ENCODE measurements around the gene ATCAY. TPM values are rescaled to one million over a fixed set of nuclear protein-coding genes. Genes with fewer than 3 reads are reported as not detected.

Gene ATCAY
- total RNA-seq (2012; rRNA removed) (0.28 and 0.36 TPM in 2 replicates), polyA plus RNA-seq (2012; rRNA removed) (0.19 and 0.31 TPM in 2 replicates), Bru-seq, nascent RNA (percentile 6 among the genes with signal in this experiment), BruChase-seq, experiment 1, labeled RNA remaining after a 6-hour chase (percentile 13 among the genes with signal in this experiment), BruChase-seq, experiment 2, labeled RNA remaining after a 2-hour chase (percentile 12 among the genes with signal in this experiment)
- polyA plus RNA-seq (2012; cell fraction: cytosol; rRNA removed): 0.12 and 0.15 TPM in 2 replicates
- 0.10 and 0.19 TPM in 2 replicates for polyA plus RNA-seq (2012; cell fraction: nucleus; rRNA removed; ENCODE audit: low replicate concordance)
- long read RNA-seq, partial matches to known transcripts: 0 of 1 reads
- long read RNA-seq, other reads (novel, unspliced or antisense): 1 of 1 reads

GRCh38 chr19:3880471-3881271, at the start of gene ATCAY:
TSS of gene ATCAY (plus strand) at chr19:3880685. CDS start at chr19:3885768, 5,083 bp downstream.
- H3K36me3 ChIP-seq (ENCODE audit: control insufficient read depth, insufficient read depth, low read length): no peaks in the 10 kb centered on the region
- ChIA-PET CTCF (interaction anchor here (0.7 kb wide), 1 partner anchor 545 kb away, joined by 6 read pairs; no protein-coding TSS in a partner anchor), POLR2A (ENCODE audit: unreplicated experiment) (no interaction called here)
- no peak within 1 kb of the TSS for H2AK5ac ChIP-seq (ENCODE audit: low read depth, low read length)
- in situ Hi-C loops (cut with MboI; ENCODE audit: low sequenced_read_pairs) (no loop called here), dilution Hi-C loops (cut with HindIII; ENCODE audit: low sequenced_read_pairs, unreplicated experiment) (no loop called here), intact Hi-C loops (cut with micrococcal nuclease) (no loop called here)
- H4K20me1 ChIP-seq (ENCODE audit: insufficient read depth, low read length): peaks cover 3% of the 10 kb centered on the region; the same call in 1 of the 2 replicates
- H3K27ac ChIP-seq (ENCODE audit: insufficient read depth, low read length): no peak within 1 kb of the TSS
- H2BK5ac ChIP-seq (ENCODE audit: low read depth, low read length, poor library complexity, severe bottlenecking): no peak within 1 kb of the TSS
- H3K9ac ChIP-seq (ENCODE audit: low read depth, low read length): no peak within 1 kb of the TSS
- H4K8ac ChIP-seq (ENCODE audit: low read depth in 2 of 2, low read length in 2 of 2): no peak within 1 kb of the TSS
- no peak within 1 kb of the TSS; the same call in 1 of the 2 replicates for H3K23ac ChIP-seq (ENCODE audit: low read depth, low read length)
- no peak within 1 kb of the TSS for H3K14ac ChIP-seq (replicated peaks; ENCODE audit: low read depth, low read length)
- BruUV-seq (replicated peaks): no TSS peak
- peak within 1 kb of the TSS; percentile 71 for H2AFZ ChIP-seq (replicated peaks; ENCODE audit: low read length, poor library complexity)
- H2BK20ac ChIP-seq (ENCODE audit: low read depth, low read length): no peak within 1 kb of the TSS
- H3K27me3 ChIP-seq (ENCODE audit: control insufficient read depth, insufficient read depth, low read length): peaks cover 31% of the 10 kb centered on the region
- ATAC-seq (ENCODE audit: low read depth) (peak; percentile 50), DNase-seq (no peak)
- H3K9me1 ChIP-seq (ENCODE audit: insufficient read depth, low read length): no peaks in the 10 kb centered on the region
- WGBS, 2 experiments (ENCODE audit: extremely low coverage in 2 of 2, insufficient read length in 1 of 2): 3% methylated on average over 15 of the region's 49 CpGs; no CpG with 5 or more reads in 1 of the 2 experiments
- no peak within 1 kb of the TSS for H3K56ac ChIP-seq (ENCODE audit: extremely low read depth, insufficient read depth, low read length)
- no peak within 1 kb of the TSS for H2BK15ac ChIP-seq (ENCODE audit: low read depth, low read length)
- no peak within 1 kb of the TSS for H4K91ac ChIP-seq (ENCODE audit: insufficient read depth, low read depth, low read length)
- no peak within 1 kb of the TSS for H3K4me3 ChIP-seq (ENCODE audit: insufficient read depth, low read depth, low read length)
- peaks cover 3% of the 10 kb centered on the region; the same call in 1 of the 2 replicates for H3K9me3 ChIP-seq (ENCODE audit: control insufficient read depth, insufficient read depth, low read length)
- no peak within 1 kb of the TSS for H2AK9ac ChIP-seq (replicated peaks; ENCODE audit: low read depth, low read length, poor library complexity)
- no peak within 1 kb of the TSS for H2BK120ac ChIP-seq (ENCODE audit: low read depth, low read length)
- H3K79me1 ChIP-seq (ENCODE audit: low read depth in 1 of 2, low read length in 2 of 2): no peaks in the 10 kb centered on the region
- no peaks in the 10 kb centered on the region for H3K4me1 ChIP-seq (ENCODE audit: control insufficient read depth, insufficient read depth, low read length)
- H3K4ac ChIP-seq (ENCODE audit: low read depth, low read length): no peak within 1 kb of the TSS
- H4K5ac ChIP-seq (ENCODE audit: low read depth, low read length): no peak within 1 kb of the TSS
- no peak within 1 kb of the TSS; the same call in 1 of the 2 replicates for H3K4me2 ChIP-seq (ENCODE audit: low read depth, low read length)
- H3K18ac ChIP-seq (ENCODE audit: low read depth, low read length): no peak within 1 kb of the TSS
- no peak for TF ChIP-seq ELK1 (IDR thresholded peaks at IDR 0.05; ENCODE audit: borderline replicate concordance, low read depth, low read length)
- TF ChIP-seq RFX5 (IDR thresholded peaks at IDR 0.05; ENCODE audit: low read depth, low read length): no peak
- TF ChIP-seq BHLHE40 (IDR thresholded peaks at IDR 0.05; ENCODE audit: low read depth, low read length): no peak
- TF ChIP-seq POLR2A (IDR thresholded peaks at IDR 0.05; ENCODE audit: low read depth, low read length): no peak
- TF ChIP-seq CTCF (conservative IDR thresholded peaks at IDR 0.05; ENCODE audit: low read depth, low read length): no peak
- TF ChIP-seq CEBPB (IDR thresholded peaks at IDR 0.05; ENCODE audit: low read depth, low read length): no peak
- no peak for TF ChIP-seq RAD21 (IDR thresholded peaks at IDR 0.05; ENCODE audit: low read length)
- no peak for TF ChIP-seq CHD1 (IDR thresholded peaks at IDR 0.05; ENCODE audit: low read depth, low read length)
- no peak for TF ChIP-seq MXI1 (IDR thresholded peaks at IDR 0.05; ENCODE audit: borderline replicate concordance, low read depth, low read length)
- TF ChIP-seq RCOR1 (IDR thresholded peaks at IDR 0.05; ENCODE audit: insufficient replicate concordance, low read length): no peak
- TF ChIP-seq MAFK (IDR thresholded peaks at IDR 0.05; ENCODE audit: low read depth, low read length): no peak
- TF ChIP-seq NFE2L2 (IDR thresholded peaks at IDR 0.05; ENCODE audit: low read depth, low read length): no peak
- no peak for TF ChIP-seq FOS (IDR thresholded peaks at IDR 0.05; ENCODE audit: low read depth, low read length)
